Measurements from ENCODE around the gene SEMA5A.

Gene SEMA5A

GRCh38 chr5:9187614-9188013 lies 358.3 kb downstream of the SEMA5A start:
- TF ChIP-seq ZNF311 (tag by site-specific recombination; IDR thresholded peaks at IDR 0.05; ENCODE audit: borderline replicate concordance) (no peak), GFI1B (tag by site-specific recombination; IDR thresholded peaks at IDR 0.05) (no peak), ZNF639 (tag by site-specific recombination; IDR thresholded peaks at IDR 0.05) (no peak), ZNF391 (tag by site-specific recombination; IDR thresholded peaks at IDR 0.05; ENCODE audit: borderline replicate concordance, low read depth) (no peak), ZFP41 (tag by site-specific recombination; IDR thresholded peaks at IDR 0.05; ENCODE audit: borderline replicate concordance) (no peak), REPIN1 (tag by site-specific recombination; IDR thresholded peaks at IDR 0.05; ENCODE audit: low read depth) (no peak), FEZF1 (tag by site-specific recombination; IDR thresholded peaks at IDR 0.05) (no peak), ZNF211 (tag by site-specific recombination; IDR thresholded peaks at IDR 0.05; ENCODE audit: low read depth) (no peak), SETDB1 (IDR thresholded peaks at IDR 0.05; ENCODE audit: insufficient read length, low read length) (no peak), ZBTB8A (tag by site-specific recombination; IDR thresholded peaks at IDR 0.05) (no peak), ZNF132 (tag by site-specific recombination; IDR thresholded peaks at IDR 0.05; ENCODE audit: borderline replicate concordance) (no peak), ZNF362 (tag by site-specific recombination; IDR thresholded peaks at IDR 0.05) (no peak), ZNF280D (tag by site-specific recombination; IDR thresholded peaks at IDR 0.05) (no peak), ZNF354C (tag by site-specific recombination; IDR thresholded peaks at IDR 0.05; ENCODE audit: borderline replicate concordance, low read depth) (no peak)
- TF ChIP-seq, protein P1, sequence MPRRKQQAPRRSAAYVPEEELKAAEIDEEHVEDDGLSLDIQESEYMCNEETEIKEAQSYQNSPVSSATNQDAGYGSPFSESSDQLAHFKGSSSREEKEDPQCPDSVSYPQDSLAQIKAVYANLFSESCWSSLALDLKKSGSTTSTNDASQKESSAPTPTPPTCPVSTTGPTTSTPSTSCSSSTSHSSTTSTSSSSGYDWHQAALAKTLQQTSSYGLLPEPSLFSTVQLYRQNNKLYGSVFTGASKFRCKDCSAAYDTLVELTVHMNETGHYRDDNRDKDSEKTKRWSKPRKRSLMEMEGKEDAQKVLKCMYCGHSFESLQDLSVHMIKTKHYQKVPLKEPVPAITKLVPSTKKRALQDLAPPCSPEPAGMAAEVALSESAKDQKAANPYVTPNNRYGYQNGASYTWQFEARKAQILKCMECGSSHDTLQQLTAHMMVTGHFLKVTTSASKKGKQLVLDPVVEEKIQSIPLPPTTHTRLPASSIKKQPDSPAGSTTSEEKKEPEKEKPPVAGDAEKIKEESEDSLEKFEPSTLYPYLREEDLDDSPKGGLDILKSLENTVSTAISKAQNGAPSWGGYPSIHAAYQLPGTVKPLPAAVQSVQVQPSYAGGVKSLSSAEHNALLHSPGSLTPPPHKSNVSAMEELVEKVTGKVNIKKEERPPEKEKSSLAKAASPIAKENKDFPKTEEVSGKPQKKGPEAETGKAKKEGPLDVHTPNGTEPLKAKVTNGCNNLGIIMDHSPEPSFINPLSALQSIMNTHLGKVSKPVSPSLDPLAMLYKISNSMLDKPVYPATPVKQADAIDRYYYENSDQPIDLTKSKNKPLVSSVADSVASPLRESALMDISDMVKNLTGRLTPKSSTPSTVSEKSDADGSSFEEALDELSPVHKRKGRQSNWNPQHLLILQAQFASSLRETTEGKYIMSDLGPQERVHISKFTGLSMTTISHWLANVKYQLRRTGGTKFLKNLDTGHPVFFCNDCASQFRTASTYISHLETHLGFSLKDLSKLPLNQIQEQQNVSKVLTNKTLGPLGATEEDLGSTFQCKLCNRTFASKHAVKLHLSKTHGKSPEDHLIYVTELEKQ (tag by site-specific recombination; IDR thresholded peaks at IDR 0.05; ENCODE audit: borderline replicate concordance), result no peak
- TF ChIP-seq, protein P2, sequence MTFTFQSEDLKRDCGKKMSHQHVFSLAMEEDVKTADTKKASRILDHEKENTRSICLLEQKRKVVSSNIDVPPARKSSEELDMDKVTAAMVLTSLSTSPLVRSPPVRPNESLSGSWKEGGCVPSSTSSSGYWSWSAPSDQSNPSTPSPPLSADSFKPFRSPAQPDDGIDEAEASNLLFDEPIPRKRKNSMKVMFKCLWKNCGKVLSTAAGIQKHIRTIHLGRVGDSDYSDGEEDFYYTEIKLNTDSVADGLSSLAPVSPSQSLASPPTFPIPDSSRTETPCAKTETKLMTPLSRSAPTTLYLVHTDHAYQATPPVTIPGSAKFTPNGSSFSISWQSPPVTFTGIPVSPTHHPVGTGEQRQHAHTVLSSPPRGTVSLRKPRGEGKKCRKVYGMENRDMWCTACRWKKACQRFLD (tag by site-specific recombination; IDR thresholded peaks at IDR 0.05), result no peak
- TF ChIP-seq, protein P3, sequence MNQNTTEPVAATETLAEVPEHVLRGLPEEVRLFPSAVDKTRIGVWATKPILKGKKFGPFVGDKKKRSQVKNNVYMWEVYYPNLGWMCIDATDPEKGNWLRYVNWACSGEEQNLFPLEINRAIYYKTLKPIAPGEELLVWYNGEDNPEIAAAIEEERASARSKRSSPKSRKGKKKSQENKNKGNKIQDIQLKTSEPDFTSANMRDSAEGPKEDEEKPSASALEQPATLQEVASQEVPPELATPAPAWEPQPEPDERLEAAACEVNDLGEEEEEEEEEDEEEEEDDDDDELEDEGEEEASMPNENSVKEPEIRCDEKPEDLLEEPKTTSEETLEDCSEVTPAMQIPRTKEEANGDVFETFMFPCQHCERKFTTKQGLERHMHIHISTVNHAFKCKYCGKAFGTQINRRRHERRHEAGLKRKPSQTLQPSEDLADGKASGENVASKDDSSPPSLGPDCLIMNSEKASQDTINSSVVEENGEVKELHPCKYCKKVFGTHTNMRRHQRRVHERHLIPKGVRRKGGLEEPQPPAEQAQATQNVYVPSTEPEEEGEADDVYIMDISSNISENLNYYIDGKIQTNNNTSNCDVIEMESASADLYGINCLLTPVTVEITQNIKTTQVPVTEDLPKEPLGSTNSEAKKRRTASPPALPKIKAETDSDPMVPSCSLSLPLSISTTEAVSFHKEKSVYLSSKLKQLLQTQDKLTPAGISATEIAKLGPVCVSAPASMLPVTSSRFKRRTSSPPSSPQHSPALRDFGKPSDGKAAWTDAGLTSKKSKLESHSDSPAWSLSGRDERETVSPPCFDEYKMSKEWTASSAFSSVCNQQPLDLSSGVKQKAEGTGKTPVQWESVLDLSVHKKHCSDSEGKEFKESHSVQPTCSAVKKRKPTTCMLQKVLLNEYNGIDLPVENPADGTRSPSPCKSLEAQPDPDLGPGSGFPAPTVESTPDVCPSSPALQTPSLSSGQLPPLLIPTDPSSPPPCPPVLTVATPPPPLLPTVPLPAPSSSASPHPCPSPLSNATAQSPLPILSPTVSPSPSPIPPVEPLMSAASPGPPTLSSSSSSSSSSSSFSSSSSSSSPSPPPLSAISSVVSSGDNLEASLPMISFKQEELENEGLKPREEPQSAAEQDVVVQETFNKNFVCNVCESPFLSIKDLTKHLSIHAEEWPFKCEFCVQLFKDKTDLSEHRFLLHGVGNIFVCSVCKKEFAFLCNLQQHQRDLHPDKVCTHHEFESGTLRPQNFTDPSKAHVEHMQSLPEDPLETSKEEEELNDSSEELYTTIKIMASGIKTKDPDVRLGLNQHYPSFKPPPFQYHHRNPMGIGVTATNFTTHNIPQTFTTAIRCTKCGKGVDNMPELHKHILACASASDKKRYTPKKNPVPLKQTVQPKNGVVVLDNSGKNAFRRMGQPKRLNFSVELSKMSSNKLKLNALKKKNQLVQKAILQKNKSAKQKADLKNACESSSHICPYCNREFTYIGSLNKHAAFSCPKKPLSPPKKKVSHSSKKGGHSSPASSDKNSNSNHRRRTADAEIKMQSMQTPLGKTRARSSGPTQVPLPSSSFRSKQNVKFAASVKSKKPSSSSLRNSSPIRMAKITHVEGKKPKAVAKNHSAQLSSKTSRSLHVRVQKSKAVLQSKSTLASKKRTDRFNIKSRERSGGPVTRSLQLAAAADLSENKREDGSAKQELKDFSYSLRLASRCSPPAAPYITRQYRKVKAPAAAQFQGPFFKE (tag by site-specific recombination; IDR thresholded peaks at IDR 0.05; ENCODE audit: borderline replicate concordance), result no peak
- Histone ChIP-seq H3K36me3 (ENCODE audit: control insufficient read depth in 2 of 2, insufficient read depth in 1 of 2, low read length in 2 of 2) (no peaks in the 10 kb centered on the region), H3K27ac (ENCODE audit: extremely low read depth, low read depth, low read length) (no peak overlapping the region), H3K9me3 (ENCODE audit: control insufficient read depth, insufficient read depth, low read depth, low read length) (no peaks in the 10 kb centered on the region), H3K4me1 (ENCODE audit: control insufficient read depth, insufficient read depth, low read length) (no peaks in the 10 kb centered on the region), H3K4me3 (ENCODE audit: low read depth, low read length) (no peak overlapping the region)
- CTCF ChIA-PET, result no interaction called here
- POLR2A ChIA-PET, result no interaction called here
